ENCODE results near the gene CLMN.

DNA sequence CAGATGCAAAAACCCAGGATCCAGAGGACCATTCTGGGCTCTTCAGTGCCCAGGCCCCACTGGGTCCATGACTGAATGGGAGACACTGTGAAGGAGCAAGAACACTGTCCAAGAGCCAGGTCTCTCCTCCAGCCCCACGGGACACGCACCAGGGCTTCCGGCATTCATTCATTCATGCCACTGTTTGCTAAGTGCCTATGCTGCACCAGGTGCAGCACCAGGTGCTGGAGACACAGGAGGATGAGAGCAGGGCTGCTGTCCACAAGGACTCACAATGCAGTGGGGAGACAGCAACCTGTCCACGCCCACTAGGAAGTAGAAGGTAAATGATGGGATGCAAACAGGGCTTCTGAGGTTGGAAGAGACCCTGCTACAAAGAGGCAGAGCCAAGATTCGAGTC, 20.4 kb downstream of the CLMN start:
- TF ChIP-seq, protein P1, sequence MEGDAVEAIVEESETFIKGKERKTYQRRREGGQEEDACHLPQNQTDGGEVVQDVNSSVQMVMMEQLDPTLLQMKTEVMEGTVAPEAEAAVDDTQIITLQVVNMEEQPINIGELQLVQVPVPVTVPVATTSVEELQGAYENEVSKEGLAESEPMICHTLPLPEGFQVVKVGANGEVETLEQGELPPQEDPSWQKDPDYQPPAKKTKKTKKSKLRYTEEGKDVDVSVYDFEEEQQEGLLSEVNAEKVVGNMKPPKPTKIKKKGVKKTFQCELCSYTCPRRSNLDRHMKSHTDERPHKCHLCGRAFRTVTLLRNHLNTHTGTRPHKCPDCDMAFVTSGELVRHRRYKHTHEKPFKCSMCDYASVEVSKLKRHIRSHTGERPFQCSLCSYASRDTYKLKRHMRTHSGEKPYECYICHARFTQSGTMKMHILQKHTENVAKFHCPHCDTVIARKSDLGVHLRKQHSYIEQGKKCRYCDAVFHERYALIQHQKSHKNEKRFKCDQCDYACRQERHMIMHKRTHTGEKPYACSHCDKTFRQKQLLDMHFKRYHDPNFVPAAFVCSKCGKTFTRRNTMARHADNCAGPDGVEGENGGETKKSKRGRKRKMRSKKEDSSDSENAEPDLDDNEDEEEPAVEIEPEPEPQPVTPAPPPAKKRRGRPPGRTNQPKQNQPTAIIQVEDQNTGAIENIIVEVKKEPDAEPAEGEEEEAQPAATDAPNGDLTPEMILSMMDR (conservative IDR thresholded peaks at IDR 0.05; ENCODE audit: low read depth, low read length), result no peak
- TF ChIP-seq EZH2 (IDR thresholded peaks at IDR 0.05; ENCODE audit: borderline replicate concordance, low read depth, low read length, poor library complexity, severe bottlenecking), result no peak
